OCI-LY7 (cell line): ENCODE measurements around the gene INTS2. TPM values are rescaled to one million over a fixed set of nuclear protein-coding genes. Genes with fewer than 3 reads are reported as not detected.
"Not testable (repeated sequence)": the region's sequence is repeated elsewhere in the genome, so short reads cannot be mapped to it uniquely, and the experiment has no call there.

Experiments
- BruUV-seq: library from RNA; stranded (reverse); fragments of 400-500 nt; replicated peaks from 2 replicates; lab custom pipeline; 2021; lab: Mats Ljungman, UMichigan
- CTCF ChIA-PET: fragments of 300-600 bp; sonication (Branson Sonifier 250); formaldehyde crosslinking; loops from one replicate; lab custom pipeline; 2022; ENCODE audit warnings: antibody characterized with exemption; ENCODE audit not compliant: unreplicated experiment; lab: Charles Lee
- POLR2A ChIA-PET: fragments of 300-600 bp; sonication (Branson Sonifier 250); formaldehyde crosslinking; loops from one replicate; lab custom pipeline; 2022; ENCODE audit warnings: antibody characterized with exemption; lab: Charles Lee
- DNase-seq: peaks from one replicate; pipeline ENCODE4 v3.0.0-alpha.2; 2015; ENCODE audit warnings: low spot score
- H2AFZ ChIP-seq: fragments of 200-600 bp; sonication (generic), shearing (Covaris generic); 2 replicates; pipeline ENCODE4 v1.6.1; 2014; ENCODE audit warnings: mild to moderate bottlenecking, antibody characterized with exemption, low read length, moderate library complexity
- H3K27ac ChIP-seq: fragments of 200-600 bp; sonication (generic); 2 replicates; pipeline ENCODE4 v1.5.1; 2014; ENCODE audit warnings: mixed run types, low read depth, mild to moderate bottlenecking, moderate library complexity, low read length, inconsistent platforms; ENCODE audit not compliant: poor library complexity, severe bottlenecking
- H3K36me3 ChIP-seq: fragments of 200-600 bp; sonication (generic); 2 replicates; pipeline ENCODE4 v1.6.1; 2014; ENCODE audit warnings: mild to moderate bottlenecking, antibody characterized with exemption, low read length, moderate library complexity, mixed read lengths; ENCODE audit not compliant: insufficient read depth
- H3K4me1 ChIP-seq: fragments of 200-600 bp; sonication (generic); 2 replicates; pipeline ENCODE4 v1.5.1; 2014; ENCODE audit warnings: mild to moderate bottlenecking, low read length; ENCODE audit not compliant: insufficient read depth, poor library complexity, severe bottlenecking
- H3K4me2 ChIP-seq: fragments of 200-600 bp; sonication (generic); 2 replicates; pipeline ENCODE4 v1.6.1; 2014; ENCODE audit warnings: mild to moderate bottlenecking, low read length
- H3K4me3 ChIP-seq: fragments of 200-600 bp; sonication (generic); 2 replicates; pipeline ENCODE4 v1.5.1; 2014; ENCODE audit warnings: mild to moderate bottlenecking, low read depth, low read length; ENCODE audit not compliant: poor library complexity, severe bottlenecking
- H3K79me2 ChIP-seq: fragments of 200-600 bp; sonication (generic); 2 replicates; pipeline ENCODE4 v1.6.1; 2016; ENCODE audit warnings: low read depth, mild to moderate bottlenecking, low read length, moderate library complexity, mixed read lengths; ENCODE audit not compliant: insufficient read depth
- H3K9me2 ChIP-seq: fragments of 200-600 bp; sonication (generic); 2 replicates; pipeline ENCODE4 v1.6.1; 2016; ENCODE audit warnings: mild to moderate bottlenecking, low read length, mixed read lengths; ENCODE audit not compliant: insufficient read depth
- H3K9me3 ChIP-seq: fragments of 200-600 bp; sonication (generic); 2 replicates; pipeline ENCODE4 v1.6.1; 2014; ENCODE audit warnings: mild to moderate bottlenecking, mixed run types, low read length, mixed read lengths
- H4K20me1 ChIP-seq: fragments of 200-600 bp; sonication (generic); 2 replicates; pipeline ENCODE4 v1.6.1; 2014; ENCODE audit warnings: mild to moderate bottlenecking, antibody characterized with exemption, low read length, moderate library complexity, mixed read lengths; ENCODE audit not compliant: insufficient read depth
- CTCF ChIP-seq: fragments of 200-600 bp; sonication (generic); conservative IDR thresholded peaks from 2 replicates; pipeline ENCODE4 v1.5.1; 2014; ENCODE audit warnings: mild to moderate bottlenecking, antibody characterized with exemption, low read length, moderate library complexity, mixed read lengths
- EZH2phosphoT487 ChIP-seq: fragments of 200-600 bp; sonication (generic); IDR thresholded peaks from 2 replicates; pipeline ENCODE4 v1.6.1; 2018; ENCODE audit warnings: low read depth, borderline replicate concordance, mild to moderate bottlenecking, mixed run types, antibody characterized with exemption, low read length, moderate library complexity, mixed read lengths
- intact Hi-C: fragments of 100-400 bp; cut with micrococcal nuclease; formaldehyde crosslinking; loops from one replicate; pipeline ENCODE4 v1.10.0; 2022; ENCODE audit not compliant: unreplicated experiment
- total RNA-seq, 2 experiments: library from RNA; depleted of rRNA in 1 of 2; stranded (reverse); fragments of >200 nt in 1 of 2; shearing (Covaris generic) in 1 of 2; gene quantifications; 2 replicates each; pipeline ENCODE4 v1.2.3, GENCODE V29; 2014 to 2022

INTS2 gene
- total RNA-seq, 2 experiments from 2014 or later: 15.8 to 27.9 TPM

- H3K4me1 ChIP-seq, POLR2A ChIA-PET, H3K79me2 ChIP-seq, DNase-seq, CTCF ChIA-PET, H3K9me3 ChIP-seq, H4K20me1 ChIP-seq, intact Hi-C loops, H2AFZ ChIP-seq, H3K4me2 ChIP-seq, H3K27ac ChIP-seq, H3K9me2 ChIP-seq, H3K4me3 ChIP-seq, BruUV-seq: not testable (repeated sequence)
- peaks cover 66% of the 10 kb centered on the region for H3K36me3 ChIP-seq
Measured at GRCh38 chr17:61887733-61888132, 40.0 kb downstream of the INTS2 start.

- DNase-seq, POLR2A ChIA-PET, H2AFZ ChIP-seq, BruUV-seq, H3K27ac ChIP-seq, CTCF ChIA-PET, H3K9me3 ChIP-seq, H3K4me1 ChIP-seq, H3K4me2 ChIP-seq, intact Hi-C loops, H3K4me3 ChIP-seq, H3K79me2 ChIP-seq, H3K9me2 ChIP-seq, H4K20me1 ChIP-seq: not testable (repeated sequence)
- peaks cover 66% of the 10 kb centered on the region for H3K36me3 ChIP-seq
Measured at GRCh38 chr17:61885865-61886264, 41.9 kb downstream of the INTS2 start.

- Histone ChIP-seq H3K4me1 (no peaks in the 10 kb centered on the region), H3K36me3 (peaks cover 70% of the 10 kb centered on the region), H3K27ac (no peak overlapping the region), H3K9me3 (no peaks in the 10 kb centered on the region), H3K9me2 (no peaks in the 10 kb centered on the region), H2AFZ (no peak overlapping the region), H3K4me3 (no peak overlapping the region), H4K20me1 (no peaks in the 10 kb centered on the region), H3K79me2 (no peaks in the 10 kb centered on the region), H3K4me2 (no peak overlapping the region)
- intact Hi-C loops: no loop called here
- CTCF ChIA-PET: no interaction called here
- DNase-seq: no peak
- TF ChIP-seq EZH2phosphoT487 (no peak), CTCF (no peak)
- no TSS peak for BruUV-seq
- POLR2A ChIA-PET: interaction anchor here (0.6 to 0.7 kb wide), 3 partner anchors 14 to 599 kb away, joined by 3 to 5 read pairs (median 5); no protein-coding TSS in a partner anchor
Measured at GRCh38 chr17:61884864-61885263, 42.9 kb downstream of the INTS2 start.

GRCh38 chr17:61880589-61881102, 47.1 kb downstream of the INTS2 start:
- intact Hi-C loops: no loop called here

More at GRCh38 chr17:61880589-61881102, 47.1 kb downstream of the INTS2 start:
- no peak for DNase-seq
- TF ChIP-seq EZH2phosphoT487 (no peak), CTCF (no peak)
- Histone ChIP-seq H2AFZ (no peak overlapping the region), H3K4me3 (no peak overlapping the region), H3K4me1 (peaks cover 5% of the 10 kb centered on the region), H3K27ac (no peak overlapping the region), H3K9me3 (no peaks in the 10 kb centered on the region), H4K20me1 (no peaks in the 10 kb centered on the region), H3K4me2 (no peak overlapping the region), H3K9me2 (no peaks in the 10 kb centered on the region), H3K79me2 (no peaks in the 10 kb centered on the region), H3K36me3 (peaks cover 81% of the 10 kb centered on the region)
- ChIA-PET POLR2A (interaction anchor here (0.9 to 1.3 kb wide), 2 partner anchors 8 to 17 kb away, joined by 3 read pairs; partner anchors contain the start of gene BRIP1), CTCF (no interaction called here)
- BruUV-seq: no TSS peak
